Breast epithelium (tissue), 3 donors: ENCODE data around the gene UNC45B.

ENCODE experiments used
- POLR2A ChIP-seq: fragments of 450-650 bp; IDR thresholded peaks from one replicate; pipeline ENCODE4 v1.6.1; 2016; ENCODE audit warnings: antibody characterized with exemption, mild to moderate bottlenecking, moderate library complexity
- TF ChIP-seq, protein P1 (sequence below), 3 donors: fragments of 450-650 bp; IDR thresholded peaks; one replicate each; pipeline ENCODE4 v1.5.1; 2016 to 2017; ENCODE audit warnings: antibody characterized with exemption in 3 of 3, mild to moderate bottlenecking in 3 of 3, moderate library complexity in 3 of 3

DNA sequence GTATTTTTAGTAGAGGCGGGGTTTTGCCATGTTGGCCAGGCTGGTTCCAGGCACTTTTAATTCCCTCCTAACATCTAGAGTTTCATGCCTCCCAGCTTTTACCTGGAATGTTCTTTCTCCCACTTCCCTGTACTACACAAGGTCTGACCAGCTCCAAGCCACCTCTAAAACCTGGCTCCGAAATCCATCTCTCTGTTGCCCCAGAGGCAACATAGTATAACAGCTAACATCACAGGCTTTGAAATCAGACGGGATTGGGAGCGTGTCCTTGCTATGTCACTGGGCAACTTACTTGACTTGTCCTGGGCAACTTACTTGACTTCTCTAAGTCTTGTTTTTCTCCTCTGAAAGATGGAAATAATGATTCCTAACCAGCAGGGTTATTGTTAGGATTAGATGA lies 15.1 kb downstream of the UNC45B start:
- TF ChIP-seq, protein P1, sequence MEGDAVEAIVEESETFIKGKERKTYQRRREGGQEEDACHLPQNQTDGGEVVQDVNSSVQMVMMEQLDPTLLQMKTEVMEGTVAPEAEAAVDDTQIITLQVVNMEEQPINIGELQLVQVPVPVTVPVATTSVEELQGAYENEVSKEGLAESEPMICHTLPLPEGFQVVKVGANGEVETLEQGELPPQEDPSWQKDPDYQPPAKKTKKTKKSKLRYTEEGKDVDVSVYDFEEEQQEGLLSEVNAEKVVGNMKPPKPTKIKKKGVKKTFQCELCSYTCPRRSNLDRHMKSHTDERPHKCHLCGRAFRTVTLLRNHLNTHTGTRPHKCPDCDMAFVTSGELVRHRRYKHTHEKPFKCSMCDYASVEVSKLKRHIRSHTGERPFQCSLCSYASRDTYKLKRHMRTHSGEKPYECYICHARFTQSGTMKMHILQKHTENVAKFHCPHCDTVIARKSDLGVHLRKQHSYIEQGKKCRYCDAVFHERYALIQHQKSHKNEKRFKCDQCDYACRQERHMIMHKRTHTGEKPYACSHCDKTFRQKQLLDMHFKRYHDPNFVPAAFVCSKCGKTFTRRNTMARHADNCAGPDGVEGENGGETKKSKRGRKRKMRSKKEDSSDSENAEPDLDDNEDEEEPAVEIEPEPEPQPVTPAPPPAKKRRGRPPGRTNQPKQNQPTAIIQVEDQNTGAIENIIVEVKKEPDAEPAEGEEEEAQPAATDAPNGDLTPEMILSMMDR (IDR thresholded peaks at IDR 0.05), result no peak
- no peak for TF ChIP-seq POLR2A
